Measurements from ENCODE around the gene MARCO. TPM values are rescaled to one million over a fixed set of nuclear protein-coding genes. Genes with fewer than 3 reads are reported as not detected.

Gene MARCO
- total RNA-seq, 2 donors from 2014 or later, result not detected

GRCh38 chr2:118925476-118925875 lies 16.5 kb upstream of the MARCO start:
- no peak overlapping the region for H3K27ac ChIP-seq (ENCODE audit: low read depth, low read length)
- 75 to 91% methylated on average over 3 to 5 of the region's 5 CpGs for WGBS, 2 experiments (ENCODE audit: insufficient coverage in 1 of 2, insufficient read length in 1 of 2)
- H3K9me3 ChIP-seq (ENCODE audit: control insufficient read depth, low read length), result no peaks in the 10 kb centered on the region
- no peak overlapping the region for H3K9ac ChIP-seq (ENCODE audit: extremely low read depth, low read length, poor library complexity, severe bottlenecking)
- H3K27me3 ChIP-seq (ENCODE audit: control insufficient read depth, insufficient read depth, low read length, poor library complexity, severe bottlenecking), result no peaks in the 10 kb centered on the region
- no peak overlapping the region for H3K27ac Mint-ChIP-seq
- no peaks in the 10 kb centered on the region for H3K4me1 ChIP-seq (ENCODE audit: control insufficient read depth, insufficient read depth, low read length)
- H3K4me3 ChIP-seq (ENCODE audit: low read length), result no peak overlapping the region
- no peak for TF ChIP-seq CTCF (conservative IDR thresholded peaks at IDR 0.05)
- DNase-seq, result no peak
- H3K27me3 Mint-ChIP-seq (ENCODE audit: insufficient read depth), result peaks cover 22% of the 10 kb centered on the region
- H3K4me1 Mint-ChIP-seq, result no peaks in the 10 kb centered on the region
- H3K4me3 Mint-ChIP-seq, result no peak overlapping the region
- H3K36me3 ChIP-seq (ENCODE audit: control insufficient read depth, insufficient read depth, low read length), result no peaks in the 10 kb centered on the region
- H3K36me3 Mint-ChIP-seq (ENCODE audit: low read depth), result no peaks in the 10 kb centered on the region
- peaks cover 2% of the 10 kb centered on the region for H3K9me3 Mint-ChIP-seq

DNA sequence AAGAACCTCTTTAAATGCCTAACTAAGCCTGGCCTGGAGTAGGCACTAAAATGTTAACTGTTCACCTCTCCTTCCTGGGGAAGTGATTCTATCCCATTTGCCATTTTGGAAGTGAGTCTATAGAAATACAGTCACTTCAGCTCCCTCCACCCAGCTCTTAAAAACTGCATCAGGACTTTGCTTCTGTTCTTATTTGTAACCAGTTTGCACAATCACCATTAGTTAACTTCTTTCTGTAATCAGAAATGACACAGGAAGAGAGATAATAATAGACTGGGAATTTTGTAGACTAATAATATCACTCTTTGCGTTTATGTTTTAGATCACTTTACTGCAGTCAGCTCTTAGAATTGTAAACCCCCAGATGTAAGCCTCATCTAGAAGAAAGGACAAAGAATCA lies 16.0 kb upstream of the MARCO start:
- H3K4me3 ChIP-seq (ENCODE audit: low read length), result no peak overlapping the region
- Mint-ChIP-seq H3K4me3 (no peak overlapping the region), H3K27me3 (ENCODE audit: insufficient read depth) (peaks cover 22% of the 10 kb centered on the region), H3K27ac (no peak overlapping the region), H3K9me3 (peaks cover 2% of the 10 kb centered on the region), H3K4me1 (no peaks in the 10 kb centered on the region), H3K36me3 (ENCODE audit: low read depth) (no peaks in the 10 kb centered on the region)
- DNase-seq, result no peak
- no peak for TF ChIP-seq CTCF (conservative IDR thresholded peaks at IDR 0.05)
- 79 to 100% methylated on average over 1 of the region's 1 CpG for WGBS, 2 experiments (ENCODE audit: insufficient coverage in 1 of 2, insufficient read length in 1 of 2)
- no peaks in the 10 kb centered on the region for H3K36me3 ChIP-seq (ENCODE audit: control insufficient read depth, insufficient read depth, low read length)
- H3K4me1 ChIP-seq (ENCODE audit: control insufficient read depth, insufficient read depth, low read length), result no peaks in the 10 kb centered on the region
- no peak overlapping the region for H3K27ac ChIP-seq (ENCODE audit: low read depth, low read length)
- no peak overlapping the region for H3K9ac ChIP-seq (ENCODE audit: extremely low read depth, low read length, poor library complexity, severe bottlenecking)
- H3K27me3 ChIP-seq (ENCODE audit: control insufficient read depth, insufficient read depth, low read length, poor library complexity, severe bottlenecking), result no peaks in the 10 kb centered on the region
- no peaks in the 10 kb centered on the region for H3K9me3 ChIP-seq (ENCODE audit: control insufficient read depth, low read length)

DNA sequence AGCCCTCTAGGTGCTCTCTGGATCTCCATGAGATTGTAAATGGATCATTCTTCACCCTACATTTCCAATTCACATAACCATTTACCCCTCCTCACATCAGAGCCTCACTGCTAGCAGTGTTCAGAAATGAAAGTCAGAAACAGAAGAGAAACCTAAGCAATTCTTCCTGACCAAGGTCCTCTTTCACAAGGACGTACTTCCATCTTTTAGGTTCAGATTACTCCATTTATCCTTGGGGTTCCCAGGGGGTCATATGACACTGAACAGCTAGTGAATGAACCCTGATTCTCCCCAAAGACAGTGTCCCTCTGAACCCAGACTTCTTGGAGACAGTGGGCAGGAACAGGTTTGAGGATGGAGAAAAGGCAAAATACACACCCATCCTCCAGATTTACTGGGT lies 12.9 kb upstream of the MARCO start:
- Mint-ChIP-seq H3K4me1 (no peaks in the 10 kb centered on the region), H3K27me3 (ENCODE audit: insufficient read depth) (peaks cover 20% of the 10 kb centered on the region), H3K4me3 (no peak overlapping the region), H3K9me3 (peaks cover 8% of the 10 kb centered on the region), H3K36me3 (ENCODE audit: low read depth) (no peaks in the 10 kb centered on the region), H3K27ac (no peak overlapping the region)
- no peak for DNase-seq
- no peak overlapping the region for H3K9ac ChIP-seq (ENCODE audit: extremely low read depth, low read length, poor library complexity, severe bottlenecking)
- H3K27ac ChIP-seq (ENCODE audit: low read depth, low read length), result no peak overlapping the region
- WGBS, 2 experiments (ENCODE audit: insufficient coverage in 1 of 2, insufficient read length in 1 of 2), result 84 to 100% methylated on average over 1 of the region's 1 CpG
- H3K36me3 ChIP-seq (ENCODE audit: control insufficient read depth, insufficient read depth, low read length), result no peaks in the 10 kb centered on the region
- H3K4me3 ChIP-seq (ENCODE audit: low read length), result no peak overlapping the region
- H3K9me3 ChIP-seq (ENCODE audit: control insufficient read depth, low read length), result peaks cover 9% of the 10 kb centered on the region
- H3K4me1 ChIP-seq (ENCODE audit: control insufficient read depth, insufficient read depth, low read length), result no peaks in the 10 kb centered on the region
- H3K27me3 ChIP-seq (ENCODE audit: control insufficient read depth, insufficient read depth, low read length, poor library complexity, severe bottlenecking), result no peaks in the 10 kb centered on the region
- no peak for TF ChIP-seq CTCF (conservative IDR thresholded peaks at IDR 0.05)

All from endodermal cell (in vitro differentiated cells).